ENCODE data around the gene ACP4. TPM values are rescaled to one million over a fixed set of nuclear protein-coding genes. Genes with fewer than 3 reads are reported as not detected.

The ACP4 gene
- total and polyA plus RNA-seq, 2 of the 13 experiments (the other 11 are each of a cell fraction or from before 2014, with no cell fraction given) = 0.08 TPM; not detected in 1

- TF ChIP-seq BCL3 (CRISPR knock-in tag; IDR thresholded peaks at IDR 0.05) (no peak; the same call in 1 of the 2 replicates), ZNF761 (CRISPR knock-in tag; conservative IDR thresholded peaks at IDR 0.05) (no peak), ZNF30 (CRISPR knock-in tag; IDR thresholded peaks at IDR 0.05) (no peak), MTF1 (CRISPR knock-in tag; IDR thresholded peaks at IDR 0.05) (no peak), SRY (CRISPR knock-in tag; IDR thresholded peaks at IDR 0.05) (0 out of 2 replicates have a peak, but pooled peaks have one; percentile 27), ZFP82 (CRISPR knock-in tag; IDR thresholded peaks at IDR 0.05; ENCODE audit: borderline replicate concordance) (0 out of 2 replicates have a peak, but pooled peaks have one; percentile 14), ARNT2 (CRISPR knock-in tag; IDR thresholded peaks at IDR 0.05; ENCODE audit: low read depth) (no peak), KDM5B (CRISPR knock-in tag; IDR thresholded peaks at IDR 0.05; ENCODE audit: borderline replicate concordance) (no peak; the same call in 1 of the 2 replicates), ZNF20 (CRISPR knock-in tag; IDR thresholded peaks at IDR 0.05) (no peak), HDAC2 (CRISPR knock-in tag; IDR thresholded peaks at IDR 0.05) (no peak), ZNF687 (CRISPR knock-in tag; IDR thresholded peaks at IDR 0.05) (peak; percentile 68), JARID2 (CRISPR knock-in tag; IDR thresholded peaks at IDR 0.05; ENCODE audit: insufficient replicate concordance) (no peak), MED1 (CRISPR knock-in tag; IDR thresholded peaks at IDR 0.05) (0 out of 2 replicates have a peak, but pooled peaks have one; percentile 16), FOXK1 (CRISPR knock-in tag; IDR thresholded peaks at IDR 0.05; ENCODE audit: borderline replicate concordance, low read depth) (no peak), CCDC6 (CRISPR knock-in tag; IDR thresholded peaks at IDR 0.05) (peak; percentile 47; the same call in 1 of the 2 replicates), SMARCE1 (IDR thresholded peaks at IDR 0.05; ENCODE audit: borderline replicate concordance) (no peak), ZSCAN20 (CRISPR knock-in tag; IDR thresholded peaks at IDR 0.05; ENCODE audit: borderline replicate concordance) (no peak), ZNF274 (CRISPR knock-in tag; IDR thresholded peaks at IDR 0.05) (no peak), ZNF496 (CRISPR knock-in tag; IDR thresholded peaks at IDR 0.05; ENCODE audit: insufficient replicate concordance) (no peak), ZFY (CRISPR knock-in tag; IDR thresholded peaks at IDR 0.05) (peak; percentile 54)
Observed at GRCh38 chr19:50835785-50836542, 45.7 kb downstream of the ACP4 start (continued).

Measured in HepG2 (cell line).